H1 (cell line): ENCODE data around the gene TBKBP1. TPM values are rescaled to one million over a fixed set of nuclear protein-coding genes. Genes with fewer than 3 reads are reported as not detected.

ENCODE experiments used
- CTCF ChIA-PET: fragments of 300-600 bp; sonication (Branson Sonifier 250); formaldehyde crosslinking; loops from one replicate; lab custom pipeline; 2021; ENCODE audit not compliant: partially characterized antibody; lab: Charles Lee
- POLR2A ChIA-PET: fragments of 300-600 bp; sonication (Branson Sonifier 250); formaldehyde crosslinking; loops from one replicate; lab custom pipeline; 2021; ENCODE audit warnings: inconsistent platforms; ENCODE audit not compliant: partially characterized antibody; lab: Charles Lee
- DNase-seq, 2 experiments: peaks; one replicate each; pipeline versions ENCODE4 v3.0.0 to v3.0.0-alpha.2; 2010 to 2022; ENCODE audit warnings: low spot score in 2 of 2, low read depth in 1 of 2, mixed read lengths in 1 of 2
- FAIRE-seq: peaks from 2 replicates; lab custom pipeline; 2011; peaks lifted over from hg19 to GRCh38; lab: Jason Lieb, UNC
- H2AFZ ChIP-seq: 2 replicates; pipeline ENCODE4 v1.8.1; 2012; ENCODE audit warnings: low read length, inconsistent platforms
- H2AK5ac ChIP-seq: 2 replicates; pipeline ENCODE4 v1.6.1; 2013; ENCODE audit warnings: low read depth, low read length
- H2BK120ac ChIP-seq: replicated peaks from 2 replicates; pipeline ENCODE3; 2013; ENCODE audit warnings: low read depth, low read length, inconsistent platforms
- H2BK12ac ChIP-seq: 2 replicates; pipeline ENCODE4 v1.6.1; 2013; ENCODE audit warnings: low read depth, low read length
- H2BK15ac ChIP-seq: 2 replicates; pipeline ENCODE4 v1.6.1; 2013; ENCODE audit warnings: low read length
- H2BK20ac ChIP-seq: 2 replicates; pipeline ENCODE4 v1.6.1; 2013; ENCODE audit warnings: low read length
- H2BK5ac ChIP-seq: 2 replicates; pipeline ENCODE4 v1.6.1; 2013; ENCODE audit warnings: low read depth, low read length
- H3K14ac ChIP-seq: 2 replicates; pipeline ENCODE4 v1.6.1; 2013; ENCODE audit warnings: inconsistent platforms; ENCODE audit not compliant: insufficient read length
- H3K18ac ChIP-seq: 2 replicates; pipeline ENCODE4 v1.6.1; 2013; ENCODE audit warnings: low read length; ENCODE audit errors: extremely low read depth
- H3K23ac ChIP-seq: 2 replicates; pipeline ENCODE4 v1.6.1; 2013; ENCODE audit warnings: inconsistent platforms; ENCODE audit not compliant: insufficient read length
- H3K23me2 ChIP-seq: 2 replicates; pipeline ENCODE4 v1.6.1; 2013; ENCODE audit warnings: low read depth, low read length
- H3K27ac ChIP-seq: 2 replicates; pipeline ENCODE4 v1.6.1; 2011; ENCODE audit warnings: low read depth, low read length, inconsistent platforms
- H3K27me3 ChIP-seq, 4 experiments: replicated peaks in 1 of 4; 1 replicate in 1 of 4; 2 replicates in 3 of 4; pipeline versions ENCODE4 v1.6.1 to v1.8.1; 2011 to 2013; ENCODE audit warnings: low read length in 3 of 4, mild to moderate bottlenecking in 3 of 4, inconsistent platforms in 2 of 4, mixed read lengths in 2 of 4, moderate library complexity in 1 of 4; ENCODE audit not compliant: control insufficient read depth in 3 of 4, insufficient read depth in 3 of 4; ENCODE audit errors: extremely low read depth in 1 of 4
- H3K36me3 ChIP-seq, 4 experiments: 2 replicates each; pipeline versions ENCODE4 v1.6.1 to v1.8.1; 2011 to 2013; ENCODE audit warnings: mild to moderate bottlenecking in 4 of 4, low read length in 3 of 4, moderate library complexity in 2 of 4, control low read depth in 1 of 4, inconsistent platforms in 1 of 4; ENCODE audit not compliant: insufficient read depth in 4 of 4, control insufficient read depth in 2 of 4
- H3K4ac ChIP-seq: replicated peaks from 2 replicates; pipeline ENCODE3; 2013; ENCODE audit warnings: low read length, low read depth, mixed read lengths, inconsistent platforms; ENCODE audit not compliant: insufficient read length
- H3K4me1 ChIP-seq, 4 experiments: replicated peaks in 1 of 4; 1 replicate in 1 of 4; 2 replicates in 3 of 4; pipeline versions ENCODE4 v1.6.1 to v1.8.1; 2011 to 2013; ENCODE audit warnings: low read length in 3 of 4, inconsistent platforms in 2 of 4, mixed read lengths in 1 of 4; ENCODE audit not compliant: insufficient read depth in 4 of 4, control insufficient read depth in 3 of 4
- H3K4me2 ChIP-seq, 2 experiments: 2 replicates each; pipeline versions ENCODE4 v1.6.1 to v1.8.1; 2011 to 2013; ENCODE audit warnings: low read depth in 2 of 2, low read length in 2 of 2, control low read depth in 1 of 2, inconsistent platforms in 1 of 2, mild to moderate bottlenecking in 1 of 2; ENCODE audit not compliant: insufficient read depth in 1 of 2
- H3K4me3 ChIP-seq, 4 experiments: fragments of 200-600, 300-600 bp in 1 of 4; sonication (generic), shearing (Covaris generic), sonication (Bioruptor Twin) in 1 of 4; 2 replicates each; pipeline versions ENCODE4 v1.5.1 to v1.8.1; 2011 to 2016; ENCODE audit warnings: low read length in 4 of 4, low read depth in 3 of 4, control low read depth in 2 of 4, inconsistent platforms in 2 of 4, mild to moderate bottlenecking in 2 of 4, mixed read lengths in 1 of 4, moderate library complexity in 1 of 4; ENCODE audit not compliant: insufficient read depth in 2 of 4; ENCODE audit errors: extremely low read depth in 1 of 4
- H3K56ac ChIP-seq: replicated peaks from 2 replicates; pipeline ENCODE3; 2013; ENCODE audit warnings: low read depth, mild to moderate bottlenecking, mixed read lengths, low read length, inconsistent platforms; ENCODE audit not compliant: insufficient read length
- H3K79me1 ChIP-seq: 2 replicates; pipeline ENCODE4 v1.6.1; 2013; ENCODE audit warnings: low read depth, low read length, control low read depth
- H3K79me2 ChIP-seq, 2 experiments: 2 replicates each; pipeline versions ENCODE4 v1.6.1 to v1.8.1; 2012 to 2013; ENCODE audit warnings: low read length in 2 of 2, mild to moderate bottlenecking in 2 of 2, inconsistent platforms in 1 of 2; ENCODE audit not compliant: insufficient read depth in 2 of 2, control insufficient read depth in 1 of 2
- H3K9ac ChIP-seq, 4 experiments: replicated peaks in 1 of 4; 1 replicate in 1 of 4; 2 replicates in 3 of 4; pipeline versions ENCODE4 v1.6.1 to v1.8.1; 2011 to 2013; ENCODE audit warnings: low read depth in 3 of 4, low read length in 3 of 4, control low read depth in 2 of 4, mild to moderate bottlenecking in 2 of 4, moderate library complexity in 2 of 4, inconsistent platforms in 1 of 4; ENCODE audit errors: extremely low read depth in 1 of 4
- H3K9me3 ChIP-seq, 2 experiments: 2 replicates each; pipeline versions ENCODE4 v1.6.1 to v1.8.1; 2012 to 2013; ENCODE audit warnings: mild to moderate bottlenecking in 2 of 2, moderate library complexity in 2 of 2, control low read depth in 1 of 2, inconsistent platforms in 1 of 2, low read depth in 1 of 2, low read length in 1 of 2, mixed read lengths in 1 of 2; ENCODE audit not compliant: insufficient read depth in 2 of 2
- H4K20me1 ChIP-seq, 2 experiments: replicated peaks in 1 of 2; 2 replicates each; pipeline versions ENCODE3 to v1.8.1; 2011 to 2013; ENCODE audit warnings: inconsistent platforms in 2 of 2, low read length in 2 of 2, mild to moderate bottlenecking in 1 of 2; ENCODE audit not compliant: insufficient read depth in 2 of 2, control insufficient read depth in 1 of 2
- H4K5ac ChIP-seq: 2 replicates; pipeline ENCODE4 v1.6.1; 2013; ENCODE audit warnings: low read length, low read depth, mixed read lengths, inconsistent platforms; ENCODE audit not compliant: insufficient read length
- H4K8ac ChIP-seq: 2 replicates; pipeline ENCODE4 v1.8.0; 2013; ENCODE audit warnings: mild to moderate bottlenecking, moderate library complexity, low read length, inconsistent platforms; ENCODE audit not compliant: insufficient read depth; ENCODE audit errors: extremely low read depth
- H4K91ac ChIP-seq: replicated peaks from 2 replicates; pipeline ENCODE3; 2013; ENCODE audit warnings: low read length, mixed read lengths, inconsistent platforms; ENCODE audit not compliant: insufficient read length
- SIN3A ChIP-seq, 2 experiments: IDR thresholded peaks in 1 of 2; conservative IDR thresholded peaks in 1 of 2; 2 replicates each; pipeline ENCODE4 v1.6.1; 2011 to 2012; ENCODE audit warnings: low read length in 2 of 2, improper control_type of control experiment in 1 of 2, low read depth in 1 of 2, mild to moderate bottlenecking in 1 of 2
- TAF7 ChIP-seq: optimal IDR thresholded peaks from 2 replicates; pipeline ENCODE3; 2011; ENCODE audit warnings: low read depth, mild to moderate bottlenecking, inconsistent platforms, low read length, moderate library complexity, borderline replicate concordance
- WGBS, 2 experiments: shearing (Covaris generic) in 1 of 2; methylation state at CpG; one replicate each; pipeline versions ENCODE4 v1.1.6 to v1.1.7; 2013 to 2015; ENCODE audit warnings: low lambda C conversion rate in 2 of 2, mixed read lengths in 2 of 2, inconsistent platforms in 1 of 2, low coverage in 1 of 2, missing lambda C conversion rate in 1 of 2; ENCODE audit not compliant: insufficient replicate concordance in 2 of 2, insufficient coverage in 1 of 2, insufficient read length in 1 of 2; ENCODE audit errors: extremely low coverage in 1 of 2, missing lambda C conversion rate in 1 of 2; 5-methylcytosine and 5-hydroxymethylcytosine counted together
- polyA plus RNA-seq, 7 experiments: library from polyadenylated mRNA; depleted of rRNA in 3 of 7; stranded (reverse) in 5 of 7; unstranded in 2 of 7; fragments of >200 nt in 5 of 7; fragments of 200-250 nt in 2 of 7; gene quantifications; 1 replicate in 5 of 7; 2 replicates in 1 of 7; 4 replicates in 1 of 7; pipeline versions ENCODE4 v1.2.1 to v1.2.3, GENCODE V29; 2011 to 2013; ENCODE audit warnings: missing spikeins in 2 of 7, mixed read lengths in 2 of 7
- total RNA-seq: library from RNA; stranded (reverse); fragmentation: NEBNext Ultra II Directional; extraction: Animal tissue kit (Norgen Biotek cat#: 25700); gene quantifications from 2 replicates; pipeline ENCODE4 v1.2.1, GENCODE V29; 2021

Gene TBKBP1
- total and polyA plus RNA-seq, 2 of the 8 experiments (the other 6 are each of a cell fraction or from before 2014, with no cell fraction given): 6.3 to 15.1 TPM

GRCh38 chr17:47652570-47652969, 41.4 kb upstream of the TBKBP1 start:
- Histone ChIP-seq H2BK20ac (no peak overlapping the region), H3K4ac (no peak overlapping the region), H3K4me3 (0 out of 8 replicates have a peak overlapping the region, but pooled peaks of 1 of the 4 experiments have one; percentile 4), H2AK5ac (no peak overlapping the region), H3K18ac (no peak overlapping the region), H4K8ac (no peak overlapping the region), H4K20me1 (peaks cover 15 to 24% of the 10 kb centered on the region in 2 experiments), H2BK12ac (no peak overlapping the region), H3K14ac (no peak overlapping the region), H4K91ac (no peak overlapping the region), H2AFZ (no peak overlapping the region), H3K36me3 (peaks cover 34 to 66% (median 58%) of the 10 kb centered on the region in 4 experiments), H3K4me1 (peaks cover 0 to 6% (median 4%) of the 10 kb centered on the region in 4 experiments; a peak in 5 of 7 replicates), H2BK15ac (no peak overlapping the region), H3K79me2 (peaks cover 24 to 73% of the 10 kb centered on the region in 2 experiments), H3K27me3 (no peaks in the 10 kb centered on the region)
- no peak for DNase-seq
- TF ChIP-seq SIN3A (conservative IDR thresholded peaks at IDR 0.05 in 1 of 2, IDR thresholded peaks at IDR 0.05 in 1 of 2; ENCODE audit: low read depth in 1 of 2, low read length in 2 of 2) (0 out of 4 replicates have a peak, but pooled peaks have one; percentile 35 to 39), TAF7 (no peak)
- TF ChIP-seq, all 59 proteins: peak for 1
- Histone ChIP-seq H4K5ac (no peak overlapping the region), H3K4me2 (peak overlapping the region in 1 of 2 experiments; percentile 39; a peak in 2 of 4 replicates), H2BK5ac (no peak overlapping the region), H3K23me2 (peaks cover 4% of the 10 kb centered on the region), H3K27ac (no peak overlapping the region), H3K23ac (no peak overlapping the region), H3K79me1 (peaks cover 2% of the 10 kb centered on the region; the same call in 1 of the 2 replicates), H3K56ac (no peak overlapping the region), H3K9me3 (no peaks in the 10 kb centered on the region), H2BK120ac (no peak overlapping the region), H3K9ac (no peak overlapping the region; a peak in 1 of 7 replicates)
- 98% methylated on average over 6 of the region's 6 CpGs; no CpG with 5 or more reads in 1 of the 2 experiments for WGBS, 2 experiments
- no peak for FAIRE-seq
- POLR2A ChIA-PET: interaction anchor here (46.3 kb wide), 1 partner anchor 29 kb away, joined by 1575 read pairs; the partner anchor contains the start of gene TBKBP1
- CTCF ChIA-PET: interaction anchor here (4.4 kb wide), 1 partner anchor 12 kb away, joined by 28 read pairs; no protein-coding TSS in a partner anchor
